H1 (cell line): ENCODE measurements around the gene PREB. TPM values are rescaled to one million over a fixed set of nuclear protein-coding genes. Genes with fewer than 3 reads are reported as not detected.

Experiments
- CTCF ChIA-PET: fragments of 300-600 bp; sonication (Branson Sonifier 250); formaldehyde crosslinking; loops from one replicate; lab custom pipeline; 2021; ENCODE audit not compliant: partially characterized antibody; lab: Charles Lee
- POLR2A ChIA-PET: fragments of 300-600 bp; sonication (Branson Sonifier 250); formaldehyde crosslinking; loops from one replicate; lab custom pipeline; 2021; ENCODE audit warnings: inconsistent platforms; ENCODE audit not compliant: partially characterized antibody; lab: Charles Lee
- DNase-seq, 2 experiments: peaks; one replicate each; pipeline versions ENCODE4 v3.0.0 to v3.0.0-alpha.2; 2010 to 2022; ENCODE audit warnings: low spot score in 2 of 2, low read depth in 1 of 2, mixed read lengths in 1 of 2
- FAIRE-seq: peaks from 2 replicates; lab custom pipeline; 2011; peaks lifted over from hg19 to GRCh38; lab: Jason Lieb, UNC
- H2AFZ ChIP-seq: 2 replicates; pipeline ENCODE4 v1.8.1; 2012; ENCODE audit warnings: low read length, inconsistent platforms
- H2AK5ac ChIP-seq: 2 replicates; pipeline ENCODE4 v1.6.1; 2013; ENCODE audit warnings: low read depth, low read length
- H2BK120ac ChIP-seq: replicated peaks from 2 replicates; pipeline ENCODE3; 2013; ENCODE audit warnings: low read depth, low read length, inconsistent platforms
- H2BK12ac ChIP-seq: 2 replicates; pipeline ENCODE4 v1.6.1; 2013; ENCODE audit warnings: low read depth, low read length
- H2BK15ac ChIP-seq: 2 replicates; pipeline ENCODE4 v1.6.1; 2013; ENCODE audit warnings: low read length
- H2BK20ac ChIP-seq: 2 replicates; pipeline ENCODE4 v1.6.1; 2013; ENCODE audit warnings: low read length
- H2BK5ac ChIP-seq: 2 replicates; pipeline ENCODE4 v1.6.1; 2013; ENCODE audit warnings: low read depth, low read length
- H3K14ac ChIP-seq: 2 replicates; pipeline ENCODE4 v1.6.1; 2013; ENCODE audit warnings: inconsistent platforms; ENCODE audit not compliant: insufficient read length
- H3K18ac ChIP-seq: 2 replicates; pipeline ENCODE4 v1.6.1; 2013; ENCODE audit warnings: low read length; ENCODE audit errors: extremely low read depth
- H3K23ac ChIP-seq: 2 replicates; pipeline ENCODE4 v1.6.1; 2013; ENCODE audit warnings: inconsistent platforms; ENCODE audit not compliant: insufficient read length
- H3K23me2 ChIP-seq: 2 replicates; pipeline ENCODE4 v1.6.1; 2013; ENCODE audit warnings: low read depth, low read length
- H3K27ac ChIP-seq: 2 replicates; pipeline ENCODE4 v1.6.1; 2011; ENCODE audit warnings: low read depth, low read length, inconsistent platforms
- H3K27me3 ChIP-seq, 4 experiments: replicated peaks in 1 of 4; 1 replicate in 1 of 4; 2 replicates in 3 of 4; pipeline versions ENCODE4 v1.6.1 to v1.8.1; 2011 to 2013; ENCODE audit warnings: low read length in 3 of 4, mild to moderate bottlenecking in 3 of 4, inconsistent platforms in 2 of 4, mixed read lengths in 2 of 4, moderate library complexity in 1 of 4; ENCODE audit not compliant: control insufficient read depth in 3 of 4, insufficient read depth in 3 of 4; ENCODE audit errors: extremely low read depth in 1 of 4
- H3K36me3 ChIP-seq, 4 experiments: 2 replicates each; pipeline versions ENCODE4 v1.6.1 to v1.8.1; 2011 to 2013; ENCODE audit warnings: mild to moderate bottlenecking in 4 of 4, low read length in 3 of 4, moderate library complexity in 2 of 4, control low read depth in 1 of 4, inconsistent platforms in 1 of 4; ENCODE audit not compliant: insufficient read depth in 4 of 4, control insufficient read depth in 2 of 4
- H3K4ac ChIP-seq: replicated peaks from 2 replicates; pipeline ENCODE3; 2013; ENCODE audit warnings: low read length, low read depth, mixed read lengths, inconsistent platforms; ENCODE audit not compliant: insufficient read length
- H3K4me1 ChIP-seq, 4 experiments: replicated peaks in 1 of 4; 1 replicate in 1 of 4; 2 replicates in 3 of 4; pipeline versions ENCODE4 v1.6.1 to v1.8.1; 2011 to 2013; ENCODE audit warnings: low read length in 3 of 4, inconsistent platforms in 2 of 4, mixed read lengths in 1 of 4; ENCODE audit not compliant: insufficient read depth in 4 of 4, control insufficient read depth in 3 of 4
- H3K4me2 ChIP-seq, 2 experiments: 2 replicates each; pipeline versions ENCODE4 v1.6.1 to v1.8.1; 2011 to 2013; ENCODE audit warnings: low read depth in 2 of 2, low read length in 2 of 2, control low read depth in 1 of 2, inconsistent platforms in 1 of 2, mild to moderate bottlenecking in 1 of 2; ENCODE audit not compliant: insufficient read depth in 1 of 2
- H3K4me3 ChIP-seq, 4 experiments: fragments of 200-600, 300-600 bp in 1 of 4; sonication (generic), shearing (Covaris generic), sonication (Bioruptor Twin) in 1 of 4; 2 replicates each; pipeline versions ENCODE4 v1.5.1 to v1.8.1; 2011 to 2016; ENCODE audit warnings: low read length in 4 of 4, low read depth in 3 of 4, control low read depth in 2 of 4, inconsistent platforms in 2 of 4, mild to moderate bottlenecking in 2 of 4, mixed read lengths in 1 of 4, moderate library complexity in 1 of 4; ENCODE audit not compliant: insufficient read depth in 2 of 4; ENCODE audit errors: extremely low read depth in 1 of 4
- H3K56ac ChIP-seq: replicated peaks from 2 replicates; pipeline ENCODE3; 2013; ENCODE audit warnings: low read depth, mild to moderate bottlenecking, mixed read lengths, low read length, inconsistent platforms; ENCODE audit not compliant: insufficient read length
- H3K79me1 ChIP-seq: 2 replicates; pipeline ENCODE4 v1.6.1; 2013; ENCODE audit warnings: low read depth, low read length, control low read depth
- H3K79me2 ChIP-seq, 2 experiments: 2 replicates each; pipeline versions ENCODE4 v1.6.1 to v1.8.1; 2012 to 2013; ENCODE audit warnings: low read length in 2 of 2, mild to moderate bottlenecking in 2 of 2, inconsistent platforms in 1 of 2; ENCODE audit not compliant: insufficient read depth in 2 of 2, control insufficient read depth in 1 of 2
- H3K9ac ChIP-seq, 4 experiments: replicated peaks in 1 of 4; 1 replicate in 1 of 4; 2 replicates in 3 of 4; pipeline versions ENCODE4 v1.6.1 to v1.8.1; 2011 to 2013; ENCODE audit warnings: low read depth in 3 of 4, low read length in 3 of 4, control low read depth in 2 of 4, mild to moderate bottlenecking in 2 of 4, moderate library complexity in 2 of 4, inconsistent platforms in 1 of 4; ENCODE audit errors: extremely low read depth in 1 of 4
- H3K9me3 ChIP-seq, 2 experiments: 2 replicates each; pipeline versions ENCODE4 v1.6.1 to v1.8.1; 2012 to 2013; ENCODE audit warnings: mild to moderate bottlenecking in 2 of 2, moderate library complexity in 2 of 2, control low read depth in 1 of 2, inconsistent platforms in 1 of 2, low read depth in 1 of 2, low read length in 1 of 2, mixed read lengths in 1 of 2; ENCODE audit not compliant: insufficient read depth in 2 of 2
- H4K20me1 ChIP-seq, 2 experiments: replicated peaks in 1 of 2; 2 replicates each; pipeline versions ENCODE3 to v1.8.1; 2011 to 2013; ENCODE audit warnings: inconsistent platforms in 2 of 2, low read length in 2 of 2, mild to moderate bottlenecking in 1 of 2; ENCODE audit not compliant: insufficient read depth in 2 of 2, control insufficient read depth in 1 of 2
- H4K5ac ChIP-seq: 2 replicates; pipeline ENCODE4 v1.6.1; 2013; ENCODE audit warnings: low read length, low read depth, mixed read lengths, inconsistent platforms; ENCODE audit not compliant: insufficient read length
- H4K8ac ChIP-seq: 2 replicates; pipeline ENCODE4 v1.8.0; 2013; ENCODE audit warnings: mild to moderate bottlenecking, moderate library complexity, low read length, inconsistent platforms; ENCODE audit not compliant: insufficient read depth; ENCODE audit errors: extremely low read depth
- H4K91ac ChIP-seq: replicated peaks from 2 replicates; pipeline ENCODE3; 2013; ENCODE audit warnings: low read length, mixed read lengths, inconsistent platforms; ENCODE audit not compliant: insufficient read length
- EZH2 ChIP-seq: fragments of 200-600 bp; sonication (generic); IDR thresholded peaks from 2 replicates; pipeline ENCODE4 v1.7.1; 2012; ENCODE audit warnings: low read depth, mild to moderate bottlenecking, moderate library complexity, low read length, inconsistent platforms; ENCODE audit not compliant: severe bottlenecking
- WGBS, 2 experiments: shearing (Covaris generic) in 1 of 2; methylation state at CpG; one replicate each; pipeline versions ENCODE4 v1.1.6 to v1.1.7; 2013 to 2015; ENCODE audit warnings: low lambda C conversion rate in 2 of 2, mixed read lengths in 2 of 2, inconsistent platforms in 1 of 2, low coverage in 1 of 2, missing lambda C conversion rate in 1 of 2; ENCODE audit not compliant: insufficient replicate concordance in 2 of 2, insufficient coverage in 1 of 2, insufficient read length in 1 of 2; ENCODE audit errors: extremely low coverage in 1 of 2, missing lambda C conversion rate in 1 of 2; 5-methylcytosine and 5-hydroxymethylcytosine counted together
- polyA plus RNA-seq, 7 experiments: library from polyadenylated mRNA; depleted of rRNA in 3 of 7; stranded (reverse) in 5 of 7; unstranded in 2 of 7; fragments of >200 nt in 5 of 7; fragments of 200-250 nt in 2 of 7; gene quantifications; 1 replicate in 5 of 7; 2 replicates in 1 of 7; 4 replicates in 1 of 7; pipeline versions ENCODE4 v1.2.1 to v1.2.3, GENCODE V29; 2011 to 2013; ENCODE audit warnings: missing spikeins in 2 of 7, mixed read lengths in 2 of 7
- total RNA-seq: library from RNA; stranded (reverse); fragmentation: NEBNext Ultra II Directional; extraction: Animal tissue kit (Norgen Biotek cat#: 25700); gene quantifications from 2 replicates; pipeline ENCODE4 v1.2.1, GENCODE V29; 2021

Gene PREB
- total and polyA plus RNA-seq, 2 of the 8 experiments (the other 6 are each of a cell fraction or from before 2014, with no cell fraction given), result 54.1 to 72.2 TPM

DNA sequence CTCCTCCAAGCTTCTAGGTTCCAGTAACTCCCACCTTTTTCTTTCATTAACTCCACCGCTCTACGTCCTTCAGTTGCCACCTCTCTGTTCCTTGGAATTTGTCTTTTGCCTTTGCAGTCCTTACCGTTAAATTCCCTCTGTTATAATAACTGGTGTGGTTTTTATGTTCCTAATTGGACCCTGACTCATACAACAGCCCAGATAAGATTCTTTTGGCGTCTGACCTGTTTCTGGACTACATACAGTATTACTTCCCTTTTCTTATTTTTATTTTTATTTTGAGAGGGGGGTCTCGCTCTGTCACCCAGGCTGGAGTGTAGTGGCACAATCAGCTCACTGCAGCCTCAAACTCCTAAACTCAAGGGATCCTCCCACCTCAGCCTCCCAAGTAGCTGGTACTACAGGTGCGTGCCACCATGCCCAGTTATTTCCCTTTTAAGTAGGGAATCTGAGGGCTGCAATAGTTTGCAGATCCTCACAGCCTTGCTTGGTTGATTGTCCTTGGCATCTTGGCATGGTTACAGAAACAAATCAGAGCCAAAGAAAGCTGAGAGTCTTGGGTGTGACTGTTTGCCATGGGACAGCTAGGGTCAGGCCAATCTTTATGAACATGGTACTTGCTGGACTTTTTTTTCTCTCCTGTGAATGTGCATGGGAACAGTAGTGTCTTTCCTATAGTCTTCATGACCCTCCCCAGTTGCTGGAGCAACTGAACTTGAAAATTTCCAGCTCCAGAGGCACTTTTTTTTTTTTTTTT lies 36.3 kb upstream of the PREB start:
- Histone ChIP-seq H3K4me2 (peak overlapping the region in 1 of 2 experiments; percentile 37; a peak in 1 of 4 replicates), H4K91ac (no peak overlapping the region), H3K79me1 (no peaks in the 10 kb centered on the region; the same call in 1 of the 2 replicates), H3K27ac (no peak overlapping the region), H3K9me3 (no peaks in the 10 kb centered on the region), H3K18ac (no peak overlapping the region), H3K36me3 (no peaks in the 10 kb centered on the region), H2BK5ac (no peak overlapping the region), H3K14ac (no peak overlapping the region), H2BK12ac (no peak overlapping the region), H4K5ac (no peak overlapping the region), H3K4ac (no peak overlapping the region), H3K4me1 (no peaks in the 10 kb centered on the region; a peak in 2 of 7 replicates), H3K23me2 (no peaks in the 10 kb centered on the region; the same call in 1 of the 2 replicates), H3K23ac (no peak overlapping the region), H2AFZ (peak overlapping the region; percentile 17; the same call in 1 of the 2 replicates), H2BK15ac (no peak overlapping the region), H3K9ac (no peak overlapping the region), H3K56ac (no peak overlapping the region), H3K79me2 (no peaks in the 10 kb centered on the region), H2BK20ac (no peak overlapping the region), H2BK120ac (no peak overlapping the region), H3K27me3 (no peaks in the 10 kb centered on the region; a peak in 4 of 7 replicates), H2AK5ac (no peak overlapping the region), H4K8ac (no peak overlapping the region), H4K20me1 (no peaks in the 10 kb centered on the region), H3K4me3 (no peak overlapping the region; a peak in 1 of 8 replicates)
- no peak for FAIRE-seq
- CTCF ChIA-PET, result interaction anchor here (0.6 to 3.7 kb wide), 26 partner anchors 11 to 400 kb away, joined by 3 to 36 read pairs (median 6); partner anchors contain the start of genes PREB, PRR30 and TCF23
- no peak for DNase-seq
- no peak for TF ChIP-seq EZH2
- POLR2A ChIA-PET, result interaction anchor here (0.6 to 1.7 kb wide), 3 partner anchors 41 to 85 kb away, joined by 3 to 6 read pairs (median 3); partner anchors contain the start of genes ATRAID and SLC5A6
- 90% methylated on average over 6 of the region's 6 CpGs; no CpG with 5 or more reads in 1 of the 2 experiments for WGBS, 2 experiments
